RPMI8226 (cell line): ENCODE data around the gene TMOD1.
"Not testable (repeated sequence)": the region's sequence is repeated elsewhere in the genome, so short reads cannot be mapped to it uniquely, and the experiment has no call there.

Source experiments
- DNase-seq: peaks from one replicate; pipeline ENCODE4 v3.0.0-alpha.2; 2015

Gene TMOD1

GRCh38 chr9:97599314-97599846, 97.9 kb downstream of the TMOD1 start:
- no peak for DNase-seq

- DNase-seq = no peak
These were observed 99.2 kb downstream of the TMOD1 start for GRCh38 chr9:97600531-97601227.

- DNase-seq = no peak
These were observed 99.9 kb downstream of the TMOD1 start for GRCh38 chr9:97601228-97601898.

- no peak for DNase-seq
These were observed 101.0 kb downstream of the TMOD1 start for GRCh38 chr9:97602430-97602829.

GRCh38 chr9:97604901-97605645, 103.6 kb downstream of the TMOD1 start:
- no peak for DNase-seq

- DNase-seq = peak; percentile 53
These were observed 114.1 kb downstream of the TMOD1 start for GRCh38 chr9:97615439-97616072.

GRCh38 chr9:97617939-97618416, 116.5 kb downstream of the TMOD1 start:
- DNase-seq = no peak

GRCh38 chr9:97620063-97620462, 118.6 kb downstream of the TMOD1 start:
- DNase-seq = not testable (repeated sequence)

- DNase-seq = not testable (repeated sequence)
These were observed 121.0 kb downstream of the TMOD1 start for GRCh38 chr9:97622483-97622882.

- DNase-seq = no peak
These were observed 122.5 kb downstream of the TMOD1 start for GRCh38 chr9:97623946-97624345.

GRCh38 chr9:97625620-97626019, 124.2 kb downstream of the TMOD1 start:
- no peak for DNase-seq

GRCh38 chr9:97627624-97628023, 126.2 kb downstream of the TMOD1 start:
- DNase-seq = no peak

- no peak for DNase-seq
These were observed 127.2 kb downstream of the TMOD1 start for GRCh38 chr9:97628668-97629067.

- no peak for DNase-seq
These were observed 127.7 kb downstream of the TMOD1 start for GRCh38 chr9:97629156-97629555.

- DNase-seq = no peak
These were observed 129.1 kb downstream of the TMOD1 start for GRCh38 chr9:97630591-97630990.

- DNase-seq = peak; percentile 53
These were observed 130.9 kb downstream of the TMOD1 start for GRCh38 chr9:97632248-97632984.

- peak; percentile 96 for DNase-seq
These were observed 131.8 kb downstream of the TMOD1 start, which contains the start of the genes NCBP1 and TSTD2 for GRCh38 chr9:97632985-97633858. NCBP1 (plus strand) TSS chr9:97633821; CDS start chr9:97633882, 61 bp downstream. TSTD2 (minus strand) TSS chr9:97633368; CDS start chr9:97627562, 5,806 bp downstream.

- DNase-seq = peak; percentile 12
These were observed 132.5 kb downstream of the TMOD1 start for GRCh38 chr9:97633859-97634490.

GRCh38 chr9:97635026-97635425, 133.6 kb downstream of the TMOD1 start:
- no peak for DNase-seq

- no peak for DNase-seq
These were observed 135.4 kb downstream of the TMOD1 start for GRCh38 chr9:97636903-97637302.
